ENCODE results near the gene GSC. TPM values are rescaled to one million over a fixed set of nuclear protein-coding genes. Genes with fewer than 3 reads are reported as not detected.

Gene GSC
- total and polyA plus RNA-seq, 10 donors, result not detected

DNA sequence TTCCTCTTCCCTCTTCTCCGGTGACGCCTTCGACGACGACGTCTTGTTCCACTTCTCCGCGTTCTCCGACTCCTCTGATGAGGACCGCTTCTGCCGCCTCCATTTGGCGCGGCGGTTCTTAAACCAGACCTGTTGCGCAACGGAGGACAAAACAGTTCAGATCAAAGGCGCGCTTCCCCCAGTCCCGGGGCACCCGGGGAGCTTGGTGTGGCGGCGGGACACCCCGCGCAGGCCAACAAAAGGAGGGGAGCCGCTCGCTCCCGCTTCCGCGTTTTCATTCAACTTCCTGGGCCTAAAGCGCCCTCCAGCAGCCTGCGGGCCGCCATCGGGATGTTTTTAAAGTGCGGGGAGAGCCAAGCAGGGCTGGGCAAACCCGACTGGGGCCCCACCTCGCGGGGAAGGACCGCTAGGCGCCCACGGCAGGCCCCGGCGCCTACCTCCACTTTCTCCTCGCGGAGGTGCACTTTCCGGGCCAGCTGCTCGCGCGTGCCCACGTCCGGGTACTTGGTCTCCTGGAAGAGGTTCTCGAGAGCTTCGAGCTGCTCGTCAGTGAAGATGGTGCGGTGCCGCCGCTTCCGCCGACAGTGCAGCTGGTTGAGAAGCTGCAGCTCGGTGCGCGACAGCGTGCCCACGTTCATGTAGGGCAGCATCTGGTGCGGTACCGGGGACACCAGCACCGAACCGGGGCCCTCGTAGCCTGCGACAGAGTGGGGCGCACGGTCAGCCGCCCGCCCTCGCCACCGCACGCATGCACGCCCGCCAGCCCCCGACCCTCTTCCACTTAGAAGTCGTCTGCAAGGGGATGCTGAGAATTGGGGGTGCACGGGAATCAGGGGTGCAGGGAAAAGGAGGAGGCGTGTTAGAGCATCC lies 1.2 kb downstream of the GSC start:
- 2 to 13% (median 3%) methylated on average over 37 to 82 of the region's 82 CpGs for WGBS, 5 donors
- intact Hi-C loops (cut with DNase I; ENCODE audit: low total_unique reads), result no loop called here
- Histone ChIP-seq H3K4me3 (peak overlapping the region; percentile 5 to 70 (median 51)), H3K4me1 (peaks cover 7 to 59% (median 31%) of the 10 kb centered on the region in 6 donors), H3K27me3 (replicated peaks in 1 of 7) (peaks cover 12 to 100% (median 96%) of the 10 kb centered on the region in 7 donors), H3K36me3 (no peaks in the 10 kb centered on the region), H3K27ac (no peak overlapping the region), H3K9me3 (no peaks in the 10 kb centered on the region)
- TF ChIP-seq, protein P1, sequence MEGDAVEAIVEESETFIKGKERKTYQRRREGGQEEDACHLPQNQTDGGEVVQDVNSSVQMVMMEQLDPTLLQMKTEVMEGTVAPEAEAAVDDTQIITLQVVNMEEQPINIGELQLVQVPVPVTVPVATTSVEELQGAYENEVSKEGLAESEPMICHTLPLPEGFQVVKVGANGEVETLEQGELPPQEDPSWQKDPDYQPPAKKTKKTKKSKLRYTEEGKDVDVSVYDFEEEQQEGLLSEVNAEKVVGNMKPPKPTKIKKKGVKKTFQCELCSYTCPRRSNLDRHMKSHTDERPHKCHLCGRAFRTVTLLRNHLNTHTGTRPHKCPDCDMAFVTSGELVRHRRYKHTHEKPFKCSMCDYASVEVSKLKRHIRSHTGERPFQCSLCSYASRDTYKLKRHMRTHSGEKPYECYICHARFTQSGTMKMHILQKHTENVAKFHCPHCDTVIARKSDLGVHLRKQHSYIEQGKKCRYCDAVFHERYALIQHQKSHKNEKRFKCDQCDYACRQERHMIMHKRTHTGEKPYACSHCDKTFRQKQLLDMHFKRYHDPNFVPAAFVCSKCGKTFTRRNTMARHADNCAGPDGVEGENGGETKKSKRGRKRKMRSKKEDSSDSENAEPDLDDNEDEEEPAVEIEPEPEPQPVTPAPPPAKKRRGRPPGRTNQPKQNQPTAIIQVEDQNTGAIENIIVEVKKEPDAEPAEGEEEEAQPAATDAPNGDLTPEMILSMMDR (IDR thresholded peaks at IDR 0.05 in 8 of 11, conservative IDR thresholded peaks at IDR 0.05 in 3 of 11), result no peak
- TF ChIP-seq POLR2A (IDR thresholded peaks at IDR 0.05) (no peak), POLR2AphosphoS5 (IDR thresholded peaks at IDR 0.05) (no peak)
- peak; percentile 65 for DNase-seq

DNA sequence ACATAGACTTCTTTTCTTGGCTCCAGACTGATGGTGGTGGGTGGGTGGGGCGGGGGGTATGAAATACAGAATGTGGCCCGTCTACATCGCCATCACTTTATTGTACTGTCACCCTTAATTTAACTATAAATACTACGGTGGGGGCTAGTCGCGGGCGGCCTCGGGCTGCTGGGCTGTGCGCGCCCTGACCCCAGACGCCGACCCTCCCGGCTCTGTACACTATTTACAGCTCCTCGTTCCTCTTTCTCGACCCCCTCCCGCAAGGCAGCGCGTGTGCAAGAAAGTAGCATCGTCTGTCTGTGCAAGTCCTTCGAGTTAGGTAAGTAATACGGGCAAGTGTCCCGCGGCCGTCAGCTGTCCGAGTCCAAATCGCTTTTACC lies 1.8 kb downstream of the GSC start:
- Histone ChIP-seq H3K9me3 (no peaks in the 10 kb centered on the region), H3K27ac (no peak overlapping the region), H3K4me3 (peak overlapping the region in 5 of 8 donors; percentile 34 to 70 (median 56)), H3K36me3 (no peaks in the 10 kb centered on the region), H3K27me3 (replicated peaks in 1 of 7) (peaks cover 12 to 100% (median 91%) of the 10 kb centered on the region in 7 donors), H3K4me1 (peaks cover 7 to 54% (median 31%) of the 10 kb centered on the region in 6 donors)
- intact Hi-C loops (cut with DNase I; ENCODE audit: low total_unique reads), result no loop called here
- no peak for TF ChIP-seq POLR2A (IDR thresholded peaks at IDR 0.05)
- TF ChIP-seq, protein P1 (IDR thresholded peaks at IDR 0.05 in 8 of 11, conservative IDR thresholded peaks at IDR 0.05 in 3 of 11), result no peak
- TF ChIP-seq POLR2AphosphoS5 (IDR thresholded peaks at IDR 0.05), result no peak
- no peak for DNase-seq
- WGBS, 5 donors, result 3 to 17% (median 7%) methylated on average over 26 of the region's 26 CpGs

DNA sequence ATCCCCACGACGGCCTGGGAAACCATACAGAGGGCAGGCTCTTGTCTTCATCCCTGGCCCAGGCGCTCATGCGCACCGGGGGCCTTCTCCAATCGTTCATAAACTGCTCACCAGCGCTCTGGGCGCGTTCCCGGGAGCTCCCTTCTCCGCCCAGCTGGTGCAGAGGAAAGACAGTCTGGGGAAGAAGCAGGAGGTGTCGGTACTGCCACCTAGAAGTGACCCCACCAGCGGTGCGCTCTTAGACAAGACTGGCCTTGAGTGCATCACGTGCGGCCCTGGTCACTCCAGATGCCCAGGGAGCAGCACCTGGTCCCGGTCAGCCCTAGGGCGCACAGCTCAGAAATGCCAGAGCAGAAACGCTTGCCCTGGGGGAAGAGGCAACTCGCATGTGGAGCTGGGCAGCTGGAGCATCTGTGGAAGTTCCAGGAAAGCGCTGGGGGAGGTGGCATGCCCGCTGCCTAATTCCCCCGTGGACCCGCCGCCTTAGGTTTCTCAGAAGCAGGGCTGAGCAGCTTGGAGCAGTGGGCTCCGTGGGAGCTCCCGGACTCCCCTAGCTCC lies 2.5 kb downstream of the GSC start:
- H3K9me3 ChIP-seq, result no peaks in the 10 kb centered on the region
- H3K27ac ChIP-seq, result no peak overlapping the region
- DNase-seq, result peak; percentile 54
- intact Hi-C loops (cut with DNase I; ENCODE audit: low total_unique reads), result no loop called here
- H3K4me1 ChIP-seq, result peaks cover 7 to 49% (median 31%) of the 10 kb centered on the region in 6 donors
- TF ChIP-seq POLR2A (IDR thresholded peaks at IDR 0.05) (no peak), POLR2AphosphoS5 (IDR thresholded peaks at IDR 0.05) (no peak)
- TF ChIP-seq, protein P1 (IDR thresholded peaks at IDR 0.05 in 8 of 11, conservative IDR thresholded peaks at IDR 0.05 in 3 of 11), result no peak
- no peaks in the 10 kb centered on the region for H3K36me3 ChIP-seq
- peaks cover 12 to 100% (median 88%) of the 10 kb centered on the region in 7 donors for H3K27me3 ChIP-seq (replicated peaks in 1 of 7)
- no peak overlapping the region for H3K4me3 ChIP-seq
- 4 to 26% (median 9%) methylated on average over 17 to 27 of the region's 27 CpGs for WGBS, 5 donors

DNA sequence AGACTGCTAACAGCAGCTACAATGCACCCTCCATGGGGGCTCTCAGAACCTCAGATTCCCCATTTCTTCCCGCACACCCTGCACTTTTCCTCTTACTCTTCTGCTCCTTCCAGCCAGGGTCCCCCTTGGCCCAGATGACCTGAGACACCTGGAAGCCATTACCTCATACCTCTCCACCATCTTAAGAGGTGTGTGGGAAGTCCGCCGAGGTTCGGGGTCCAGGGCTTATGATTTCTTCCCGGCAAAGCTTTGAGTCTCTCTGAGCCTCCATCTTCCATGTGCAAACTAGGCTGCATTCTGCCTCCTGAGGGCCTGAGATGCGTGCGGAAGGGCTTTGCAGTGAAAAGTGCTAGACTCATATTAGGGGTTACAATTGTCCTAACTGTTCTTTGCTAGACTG lies 5.3 kb downstream of the GSC start:
- Histone ChIP-seq H3K27ac (no peak overlapping the region), H3K4me1 (peaks cover 7 to 26% (median 15%) of the 10 kb centered on the region in 6 donors), H3K4me3 (no peak overlapping the region), H3K9me3 (no peaks in the 10 kb centered on the region), H3K27me3 (replicated peaks in 1 of 7) (peaks cover 6 to 99% (median 64%) of the 10 kb centered on the region in 7 donors), H3K36me3 (no peaks in the 10 kb centered on the region)
- no peak for TF ChIP-seq POLR2AphosphoS5 (IDR thresholded peaks at IDR 0.05)
- TF ChIP-seq, protein P1 (IDR thresholded peaks at IDR 0.05 in 8 of 11, conservative IDR thresholded peaks at IDR 0.05 in 3 of 11), result no peak
- no peak for TF ChIP-seq POLR2A (IDR thresholded peaks at IDR 0.05)
- 48 to 68% (median 57%) methylated on average over 7 of the region's 7 CpGs for WGBS, 5 donors
- intact Hi-C loops (cut with DNase I; ENCODE audit: low total_unique reads), result no loop called here
- peak; percentile 37 for DNase-seq

Data from spleen (tissue), 11 donors.